ENCODE data around the gene NHLRC4. TPM values are rescaled to one million over a fixed set of nuclear protein-coding genes. Genes with fewer than 3 reads are reported as not detected.

Gene NHLRC4
- total and polyA plus RNA-seq, 9 of the 15 experiments (the other 6 are each of a cell fraction or from before 2014, with no cell fraction given), result 0.24 to 3.7 (median 1.3) TPM; not detected in 2

- TF ChIP-seq ZBTB43 (CRISPR knock-in tag; IDR thresholded peaks at IDR 0.05), result no peak
- peak; percentile 61; the same call in 1 of the 2 replicates for TF ChIP-seq POLR2AphosphoS5 (IDR thresholded peaks at IDR 0.05; ENCODE audit: control insufficient read depth, insufficient read depth, low read depth, low read length)
- TF ChIP-seq, protein P1, sequence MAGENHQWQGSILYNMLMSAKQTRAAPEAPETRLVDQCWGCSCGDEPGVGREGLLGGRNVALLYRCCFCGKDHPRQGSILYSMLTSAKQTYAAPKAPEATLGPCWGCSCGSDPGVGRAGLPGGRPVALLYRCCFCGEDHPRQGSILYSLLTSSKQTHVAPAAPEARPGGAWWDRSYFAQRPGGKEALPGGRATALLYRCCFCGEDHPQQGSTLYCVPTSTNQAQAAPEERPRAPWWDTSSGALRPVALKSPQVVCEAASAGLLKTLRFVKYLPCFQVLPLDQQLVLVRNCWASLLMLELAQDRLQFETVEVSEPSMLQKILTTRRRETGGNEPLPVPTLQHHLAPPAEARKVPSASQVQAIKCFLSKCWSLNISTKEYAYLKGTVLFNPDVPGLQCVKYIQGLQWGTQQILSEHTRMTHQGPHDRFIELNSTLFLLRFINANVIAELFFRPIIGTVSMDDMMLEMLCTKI (IDR thresholded peaks at IDR 0.05; ENCODE audit: partially characterized antibody), result no peak
- peak; percentile 66; the same call in 1 of the 2 replicates for TF ChIP-seq ZNF589 (CRISPR knock-in tag; IDR thresholded peaks at IDR 0.05; ENCODE audit: low read depth)
- TF ChIP-seq CHD1 (IDR thresholded peaks at IDR 0.05; ENCODE audit: low read length), result peak; percentile 3
- TF ChIP-seq ZNF197 (CRISPR knock-in tag; IDR thresholded peaks at IDR 0.05; ENCODE audit: low read depth), result no peak
- TF ChIP-seq KDM1A (IDR thresholded peaks at IDR 0.05), result no peak
- TF ChIP-seq, protein P2, sequence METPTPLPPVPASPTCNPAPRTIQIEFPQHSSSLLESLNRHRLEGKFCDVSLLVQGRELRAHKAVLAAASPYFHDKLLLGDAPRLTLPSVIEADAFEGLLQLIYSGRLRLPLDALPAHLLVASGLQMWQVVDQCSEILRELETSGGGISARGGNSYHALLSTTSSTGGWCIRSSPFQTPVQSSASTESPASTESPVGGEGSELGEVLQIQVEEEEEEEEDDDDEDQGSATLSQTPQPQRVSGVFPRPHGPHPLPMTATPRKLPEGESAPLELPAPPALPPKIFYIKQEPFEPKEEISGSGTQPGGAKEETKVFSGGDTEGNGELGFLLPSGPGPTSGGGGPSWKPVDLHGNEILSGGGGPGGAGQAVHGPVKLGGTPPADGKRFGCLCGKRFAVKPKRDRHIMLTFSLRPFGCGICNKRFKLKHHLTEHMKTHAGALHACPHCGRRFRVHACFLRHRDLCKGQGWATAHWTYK (CRISPR knock-in tag; IDR thresholded peaks at IDR 0.05), result no peak
- TF ChIP-seq E2F8 (IDR thresholded peaks at IDR 0.05; ENCODE audit: low read depth, partially characterized antibody), result no peak
- TF ChIP-seq CBFA2T3 (IDR thresholded peaks at IDR 0.05), result 0 out of 2 replicates have a peak, but pooled peaks have one; percentile 6
- TF ChIP-seq, protein P3, sequence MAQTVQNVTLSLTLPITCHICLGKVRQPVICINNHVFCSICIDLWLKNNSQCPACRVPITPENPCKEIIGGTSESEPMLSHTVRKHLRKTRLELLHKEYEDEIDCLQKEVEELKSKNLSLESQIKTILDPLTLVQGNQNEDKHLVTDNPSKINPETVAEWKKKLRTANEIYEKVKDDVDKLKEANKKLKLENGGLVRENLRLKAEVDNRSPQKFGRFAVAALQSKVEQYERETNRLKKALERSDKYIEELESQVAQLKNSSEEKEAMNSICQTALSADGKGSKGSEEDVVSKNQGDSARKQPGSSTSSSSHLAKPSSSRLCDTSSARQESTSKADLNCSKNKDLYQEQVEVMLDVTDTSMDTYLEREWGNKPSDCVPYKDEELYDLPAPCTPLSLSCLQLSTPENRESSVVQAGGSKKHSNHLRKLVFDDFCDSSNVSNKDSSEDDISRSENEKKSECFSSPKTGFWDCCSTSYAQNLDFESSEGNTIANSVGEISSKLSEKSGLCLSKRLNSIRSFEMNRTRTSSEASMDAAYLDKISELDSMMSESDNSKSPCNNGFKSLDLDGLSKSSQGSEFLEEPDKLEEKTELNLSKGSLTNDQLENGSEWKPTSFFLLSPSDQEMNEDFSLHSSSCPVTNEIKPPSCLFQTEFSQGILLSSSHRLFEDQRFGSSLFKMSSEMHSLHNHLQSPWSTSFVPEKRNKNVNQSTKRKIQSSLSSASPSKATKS (CRISPR knock-in tag; IDR thresholded peaks at IDR 0.05), result no peak
- no peak for TF ChIP-seq CREB5 (CRISPR knock-in tag; IDR thresholded peaks at IDR 0.05)
These were observed 38.4 kb upstream of the NHLRC4 start (continued) for GRCh38 chr16:528111-529011.
